Adrenal gland (tissue), 5 donors: ENCODE measurements around the gene INO80D.

Experiments
- POLR2A ChIP-seq, 2 donors: fragments of 450-650 bp; IDR thresholded peaks; one replicate each; pipeline ENCODE4 v1.6.1; 2017; ENCODE audit warnings: antibody characterized with exemption in 2 of 2, mild to moderate bottlenecking in 2 of 2, moderate library complexity in 1 of 2
- TF ChIP-seq, protein P1 (sequence below), 6 experiments: fragments of 450-650 bp in 4 of 6; fragments of 200-600 bp in 2 of 6; sonication (generic) in 1 of 6; IDR thresholded peaks; 1 replicate in 5 of 6; 2 replicates in 1 of 6; pipeline versions ENCODE4 v1.5.1 to v1.8.0; 2016 to 2021; ENCODE audit warnings: antibody characterized with exemption in 6 of 6, mild to moderate bottlenecking in 2 of 6, moderate library complexity in 1 of 6
- donor health status: DM: no; HTN: no; CAD: no.

DNA sequence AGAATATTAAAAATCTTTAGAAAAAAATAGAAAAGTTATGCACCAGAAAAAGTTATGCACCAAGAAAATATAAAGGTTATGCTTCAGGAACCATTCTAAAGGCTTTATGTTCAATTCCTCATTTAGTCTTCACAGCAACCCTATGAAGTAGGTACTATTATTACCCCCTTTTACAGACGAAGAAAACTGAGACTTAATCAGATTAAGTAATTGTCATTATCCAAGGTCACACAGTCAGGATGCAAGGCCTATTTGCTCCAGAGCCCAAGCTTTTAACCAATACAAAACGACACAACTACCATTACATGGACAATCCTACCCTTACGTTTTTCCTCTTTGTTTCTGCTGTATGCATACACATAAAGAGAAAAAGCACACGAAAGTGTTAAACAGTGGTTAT, 5.0 kb downstream of the INO80D start:
- TF ChIP-seq, protein P1, sequence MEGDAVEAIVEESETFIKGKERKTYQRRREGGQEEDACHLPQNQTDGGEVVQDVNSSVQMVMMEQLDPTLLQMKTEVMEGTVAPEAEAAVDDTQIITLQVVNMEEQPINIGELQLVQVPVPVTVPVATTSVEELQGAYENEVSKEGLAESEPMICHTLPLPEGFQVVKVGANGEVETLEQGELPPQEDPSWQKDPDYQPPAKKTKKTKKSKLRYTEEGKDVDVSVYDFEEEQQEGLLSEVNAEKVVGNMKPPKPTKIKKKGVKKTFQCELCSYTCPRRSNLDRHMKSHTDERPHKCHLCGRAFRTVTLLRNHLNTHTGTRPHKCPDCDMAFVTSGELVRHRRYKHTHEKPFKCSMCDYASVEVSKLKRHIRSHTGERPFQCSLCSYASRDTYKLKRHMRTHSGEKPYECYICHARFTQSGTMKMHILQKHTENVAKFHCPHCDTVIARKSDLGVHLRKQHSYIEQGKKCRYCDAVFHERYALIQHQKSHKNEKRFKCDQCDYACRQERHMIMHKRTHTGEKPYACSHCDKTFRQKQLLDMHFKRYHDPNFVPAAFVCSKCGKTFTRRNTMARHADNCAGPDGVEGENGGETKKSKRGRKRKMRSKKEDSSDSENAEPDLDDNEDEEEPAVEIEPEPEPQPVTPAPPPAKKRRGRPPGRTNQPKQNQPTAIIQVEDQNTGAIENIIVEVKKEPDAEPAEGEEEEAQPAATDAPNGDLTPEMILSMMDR (IDR thresholded peaks at IDR 0.05), result no peak
- no peak for TF ChIP-seq POLR2A (IDR thresholded peaks at IDR 0.05)
